Upper lobe of right lung (tissue), 1 donor: ENCODE data around the gene KDM2B. TPM values are rescaled to one million over a fixed set of nuclear protein-coding genes. Genes with fewer than 3 reads are reported as not detected.

ENCODE experiments used
- ATAC-seq: fragments of 200-7000 bp; cut with Tn5 transposase; one replicate; pipeline ENCODE4 v1.9.1; 2020; ENCODE audit warnings: mild to moderate bottlenecking, moderate library complexity
- DNase-seq: peaks from one replicate; pipeline ENCODE4 v3.0.0-alpha.2; 2020
- H3K27ac ChIP-seq: fragments of 200-600 bp; one replicate; pipeline ENCODE4 v1.8.0; 2022
- H3K27me3 ChIP-seq: fragments of 200-600 bp; one replicate; pipeline ENCODE4 v1.8.0; 2022; ENCODE audit warnings: mild to moderate bottlenecking
- H3K36me3 ChIP-seq: fragments of 200-600 bp; one replicate; pipeline ENCODE4 v1.8.0; 2022
- H3K4me1 ChIP-seq: fragments of 200-600 bp; one replicate; pipeline ENCODE4 v1.8.0; 2022
- H3K4me3 ChIP-seq: fragments of 200-600 bp; one replicate; pipeline ENCODE4 v1.8.0; 2022; ENCODE audit warnings: mild to moderate bottlenecking
- H3K9me3 ChIP-seq: fragments of 200-600 bp; one replicate; pipeline ENCODE4 v1.8.0; 2022
- CTCF ChIP-seq: fragments of 200-600 bp; IDR thresholded peaks from one replicate; pipeline ENCODE4 v1.8.0; 2022; ENCODE audit warnings: antibody characterized with exemption
- intact Hi-C: fragments of 100-400 bp; cut with DNase I; formaldehyde crosslinking; loops from one replicate; pipeline ENCODE4 v1.11.0; 2022
- total RNA-seq: library from RNA; stranded (reverse); fragmentation: NEBNext Ultra II Directional; extraction: Animal tissue kit (Norgen Biotek cat#: 25700); gene quantifications from one replicate; pipeline ENCODE4 v1.2.1, GENCODE V29; 2021
- donor health status: DM: no; HTN: yes; CAD: no; lungs with severe emphysema.

The KDM2B gene
- total RNA-seq, 1 donor from 2014 or later = 35.4 TPM

- H3K4me3 ChIP-seq = no peak overlapping the region
- peaks cover 6% of the 10 kb centered on the region for H3K4me1 ChIP-seq
- no peak for DNase-seq
- TF ChIP-seq CTCF = no peak
- intact Hi-C loops = no loop called here
- peak; percentile 23 for ATAC-seq
- no peaks in the 10 kb centered on the region for H3K27me3 ChIP-seq
- H3K36me3 ChIP-seq = no peaks in the 10 kb centered on the region
- H3K27ac ChIP-seq = no peak overlapping the region
- no peaks in the 10 kb centered on the region for H3K9me3 ChIP-seq
These were observed 39.6 kb upstream of the KDM2B start for GRCh38 chr12:121620333-121620891.

- ATAC-seq = no peak
- no peak overlapping the region for H3K4me3 ChIP-seq
- no peak for TF ChIP-seq CTCF
- no peaks in the 10 kb centered on the region for H3K9me3 ChIP-seq
- no peak for DNase-seq
- H3K27me3 ChIP-seq = no peaks in the 10 kb centered on the region
- H3K36me3 ChIP-seq = no peaks in the 10 kb centered on the region
- intact Hi-C loops = no loop called here
- H3K27ac ChIP-seq = no peak overlapping the region
- H3K4me1 ChIP-seq = no peaks in the 10 kb centered on the region
These were observed 37.9 kb upstream of the KDM2B start for GRCh38 chr12:121618659-121619233.

GRCh38 chr12:121614872-121615467 lies 34.1 kb upstream of the KDM2B start:
- intact Hi-C loops = no loop called here
- H3K4me3 ChIP-seq = no peak overlapping the region
- H3K27me3 ChIP-seq = no peaks in the 10 kb centered on the region
- no peak overlapping the region for H3K27ac ChIP-seq
- no peaks in the 10 kb centered on the region for H3K4me1 ChIP-seq
- no peaks in the 10 kb centered on the region for H3K9me3 ChIP-seq
- H3K36me3 ChIP-seq = no peaks in the 10 kb centered on the region
- DNase-seq (no peak), ATAC-seq (peak; percentile 23)
- no peak for TF ChIP-seq CTCF

GRCh38 chr12:121613462-121613861 lies 32.6 kb upstream of the KDM2B start:
- peak; percentile 30 for ATAC-seq
- intact Hi-C loops = no loop called here

GRCh38 chr12:121611306-121611705 lies 30.5 kb upstream of the KDM2B start:
- Histone ChIP-seq H3K27ac (no peak overlapping the region), H3K27me3 (no peaks in the 10 kb centered on the region), H3K9me3 (no peaks in the 10 kb centered on the region), H3K4me1 (no peaks in the 10 kb centered on the region), H3K4me3 (no peak overlapping the region), H3K36me3 (no peaks in the 10 kb centered on the region)
- intact Hi-C loops = no loop called here
- TF ChIP-seq CTCF = no peak
- DNase-seq = no peak
- ATAC-seq = peak; percentile 56

More at GRCh38 chr12:121613462-121613861, 32.6 kb upstream of the KDM2B start:
- no peak for DNase-seq
- H3K27me3 ChIP-seq = no peaks in the 10 kb centered on the region
- no peak for TF ChIP-seq CTCF
- H3K9me3 ChIP-seq = no peaks in the 10 kb centered on the region
- H3K27ac ChIP-seq = no peak overlapping the region
- H3K4me1 ChIP-seq = no peaks in the 10 kb centered on the region
- no peaks in the 10 kb centered on the region for H3K36me3 ChIP-seq
- no peak overlapping the region for H3K4me3 ChIP-seq
